Measurements from ENCODE around the gene PCSK2.
A peak's percentile ranks its signal among the peaks of the same experiment; 100 is the strongest.

PCSK2 gene

DNA sequence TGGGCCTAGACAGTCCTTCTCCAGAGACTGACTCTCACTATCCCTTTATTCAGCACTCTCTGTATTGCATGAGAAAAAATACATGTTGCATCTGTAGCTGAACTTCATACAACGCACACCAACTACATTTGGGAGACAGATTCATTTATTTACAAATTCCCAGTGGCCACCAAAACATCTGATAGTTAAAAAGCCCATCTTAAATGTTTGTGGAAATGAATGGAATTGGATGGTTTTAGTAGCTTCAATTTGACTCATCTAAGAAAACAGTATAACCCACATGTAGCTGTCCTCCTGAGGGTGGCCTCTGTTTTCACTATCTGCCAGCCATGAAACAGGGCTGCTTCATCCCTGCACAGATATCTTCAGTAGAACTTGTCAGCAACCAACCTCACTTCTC is 116.3 kb downstream of the PCSK2 start:
- DNase-seq = no peak

DNA sequence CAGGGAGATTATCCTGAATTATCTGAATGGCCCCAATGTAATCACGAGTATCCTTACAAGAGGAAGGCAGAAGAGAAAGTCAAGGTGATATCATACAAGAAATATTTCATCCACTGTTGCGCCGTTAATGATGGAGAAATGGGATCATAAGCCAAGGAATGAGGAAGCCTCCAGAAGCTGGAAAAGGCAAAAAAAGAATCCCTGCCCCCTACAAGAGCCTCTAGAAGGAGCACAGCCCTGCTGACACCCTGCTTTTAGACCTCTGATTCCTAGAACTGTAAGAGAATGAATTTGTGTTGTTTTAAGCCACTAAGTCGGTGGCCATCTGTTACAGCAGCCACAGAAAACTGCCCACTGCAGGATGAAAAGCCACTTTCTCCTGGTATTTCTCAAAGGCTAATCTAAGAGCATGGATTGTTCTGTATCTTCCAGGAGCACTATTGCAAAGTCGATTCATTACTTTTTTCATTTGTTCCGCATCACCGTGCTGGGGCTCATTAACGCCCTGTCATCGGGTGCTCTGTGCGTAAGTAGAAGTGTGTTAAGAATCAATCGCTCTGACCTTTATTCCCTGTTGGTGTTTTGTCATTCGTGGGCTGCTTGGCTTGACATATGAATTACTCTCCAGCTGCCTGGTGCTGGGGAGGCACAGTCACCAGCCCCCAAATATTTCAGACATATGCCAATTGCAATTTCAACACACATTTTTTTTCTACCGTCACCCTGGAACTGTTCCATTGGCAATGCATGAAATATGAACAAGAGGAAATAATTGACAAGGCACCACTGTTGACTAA is 117.0 kb downstream of the PCSK2 start:
- no peak for DNase-seq

DNA sequence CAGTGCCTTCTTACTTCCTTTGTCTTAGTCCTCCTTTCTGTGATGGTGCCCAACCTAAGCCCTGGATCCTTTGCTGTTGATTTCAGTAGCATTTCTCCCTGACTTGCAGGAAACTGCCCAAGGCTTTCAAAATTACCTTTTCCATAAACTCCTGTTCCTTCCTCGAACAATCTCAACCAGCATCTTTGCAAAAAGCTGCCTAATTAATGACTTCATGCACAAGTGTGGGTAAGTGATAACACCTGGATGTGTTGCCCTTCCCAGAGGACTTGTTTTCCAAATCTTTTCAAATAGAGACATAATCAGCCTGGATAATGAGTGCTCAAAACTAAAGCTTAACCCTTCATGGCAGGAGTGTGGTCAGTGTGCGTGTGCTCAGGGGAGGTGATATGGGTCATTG is 118.0 kb downstream of the PCSK2 start:
- DNase-seq = no peak

GRCh38 chr20:17345321-17345720 is 118.5 kb downstream of the PCSK2 start:
- no peak for DNase-seq

GRCh38 chr20:17350321-17350720 is 123.5 kb downstream of the PCSK2 start:
- no peak for DNase-seq

- DNase-seq = peak; percentile 79
These were observed 130.4 kb downstream of the PCSK2 start for GRCh38 chr20:17357238-17357637.

DNA sequence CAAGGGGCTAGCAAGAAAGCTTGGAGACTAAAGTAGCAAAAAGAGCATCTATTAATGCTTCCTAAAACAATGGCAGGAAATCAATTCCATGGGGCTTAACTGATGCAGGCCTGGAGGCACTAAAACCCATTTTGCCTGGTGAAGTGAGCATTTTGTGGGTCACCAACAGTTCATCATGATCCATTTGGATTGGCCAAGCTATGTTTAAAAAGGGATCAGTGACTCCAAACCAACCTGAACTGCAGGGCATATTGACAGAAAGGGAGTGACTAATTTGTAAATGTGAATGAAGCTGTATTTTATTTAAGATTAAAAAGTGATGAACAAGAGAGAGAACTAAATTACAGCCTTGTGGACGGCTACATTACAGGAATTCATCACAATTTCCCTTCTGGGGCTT is 132.0 kb downstream of the PCSK2 start:
- no peak for DNase-seq

GRCh38 chr20:17364681-17365080 is 137.8 kb downstream of the PCSK2 start:
- DNase-seq = no peak

DNA sequence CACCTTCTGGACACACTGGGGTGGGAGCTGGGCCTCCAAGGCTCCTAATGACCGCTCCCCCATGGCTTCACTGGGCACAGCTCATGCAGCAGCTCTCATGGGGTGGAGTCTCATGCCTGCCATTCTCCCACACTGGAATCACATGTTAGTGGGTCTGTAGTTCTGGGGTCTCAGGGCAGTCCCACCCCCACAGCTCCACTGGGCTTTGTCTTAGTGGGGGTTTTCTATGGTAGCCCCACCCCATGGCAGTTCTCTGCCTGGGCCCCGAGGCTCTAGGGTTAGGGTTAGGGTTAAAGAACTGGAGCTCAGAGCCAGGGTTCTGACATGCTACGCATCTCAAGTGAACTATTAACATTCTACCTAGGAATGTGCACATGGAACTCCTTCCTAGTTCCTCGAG is 139.0 kb downstream of the PCSK2 start:
- DNase-seq = no peak

- DNase-seq = no peak
These were observed 142.7 kb downstream of the PCSK2 start for GRCh38 chr20:17369506-17369905.

GRCh38 chr20:17372806-17373440 is 146.1 kb downstream of the PCSK2 start:
- DNase-seq = no peak

DNA sequence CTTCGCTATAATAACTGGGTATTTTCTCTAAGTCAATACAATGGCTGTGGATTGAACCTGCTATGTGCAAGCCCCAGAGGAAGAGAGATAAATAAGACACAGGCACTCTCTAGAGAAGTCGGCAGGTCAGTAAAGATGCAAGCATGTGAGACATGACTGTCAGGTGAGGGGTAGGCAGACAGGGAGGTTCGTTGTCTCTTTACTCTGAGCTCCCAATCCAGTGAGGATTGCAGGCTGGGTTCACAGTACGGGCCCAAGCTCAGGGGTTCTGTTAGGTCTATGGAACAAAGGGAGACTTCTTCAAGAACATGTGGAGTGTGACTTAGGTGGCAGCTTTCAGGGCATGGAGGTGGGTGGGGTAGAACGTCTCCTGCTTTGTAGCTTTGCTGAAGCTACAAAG is 147.2 kb downstream of the PCSK2 start:
- no peak for DNase-seq

DNA sequence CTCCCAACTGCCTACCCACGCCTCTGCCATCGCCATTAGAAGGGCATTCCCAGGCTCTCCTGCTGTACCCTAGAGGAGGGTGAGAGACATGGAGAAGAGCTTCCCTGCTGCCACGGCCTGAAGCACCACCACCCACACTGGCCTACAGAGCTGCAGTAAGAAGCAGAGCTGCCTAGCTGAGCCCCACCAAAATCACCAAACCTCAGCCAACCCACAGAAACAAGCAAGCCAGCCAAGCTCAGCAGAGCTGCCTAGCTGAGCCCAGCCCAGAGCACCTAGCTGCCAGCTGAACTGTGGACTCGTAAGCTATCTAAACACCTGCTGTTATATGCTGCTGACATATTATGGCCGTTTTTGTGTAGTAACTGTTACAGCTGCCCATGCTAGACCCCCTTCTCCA is 149.2 kb downstream of the PCSK2 start:
- DNase-seq = no peak

DNA sequence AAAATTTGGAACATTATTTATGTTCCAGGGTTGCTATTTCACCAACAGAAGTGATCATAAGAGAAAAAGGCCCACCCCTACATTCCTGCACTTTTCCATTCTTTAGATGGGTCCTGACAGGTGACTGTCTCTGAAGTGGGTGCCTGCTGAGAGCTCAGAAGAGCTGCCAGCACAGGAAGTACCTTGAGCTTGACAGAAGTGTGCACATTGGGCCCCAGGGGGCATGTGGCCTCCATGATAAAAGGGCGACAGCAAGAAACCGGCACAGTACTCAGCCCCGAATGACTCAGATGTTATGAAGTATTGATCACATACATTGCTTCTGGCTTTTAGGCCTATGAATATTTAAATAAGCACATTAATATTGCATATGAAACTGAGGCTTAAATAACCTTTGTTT is 150.4 kb downstream of the PCSK2 start:
- no peak for DNase-seq

DNA sequence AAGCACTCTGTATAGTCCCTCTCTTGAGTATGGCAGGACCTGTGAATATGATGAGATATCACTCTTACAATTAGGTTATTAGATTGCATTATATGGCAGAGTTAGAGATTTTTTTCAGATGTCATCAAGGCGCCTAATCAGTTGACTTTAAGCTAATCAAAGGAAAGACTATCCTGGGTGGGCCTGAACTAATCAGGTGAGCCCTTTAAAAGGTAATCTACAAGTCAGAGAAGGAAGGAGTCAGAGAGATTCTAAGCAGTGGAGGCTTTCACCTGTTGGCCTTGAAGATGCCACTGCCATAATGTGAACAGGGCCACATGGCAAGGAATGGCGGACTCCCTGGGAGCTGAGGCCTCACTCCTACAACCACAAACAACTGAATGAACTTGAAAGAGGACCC is 152.8 kb downstream of the PCSK2 start:
- DNase-seq = no peak

GRCh38 chr20:17380801-17381200 is 154.0 kb downstream of the PCSK2 start:
- DNase-seq = no peak

DNA sequence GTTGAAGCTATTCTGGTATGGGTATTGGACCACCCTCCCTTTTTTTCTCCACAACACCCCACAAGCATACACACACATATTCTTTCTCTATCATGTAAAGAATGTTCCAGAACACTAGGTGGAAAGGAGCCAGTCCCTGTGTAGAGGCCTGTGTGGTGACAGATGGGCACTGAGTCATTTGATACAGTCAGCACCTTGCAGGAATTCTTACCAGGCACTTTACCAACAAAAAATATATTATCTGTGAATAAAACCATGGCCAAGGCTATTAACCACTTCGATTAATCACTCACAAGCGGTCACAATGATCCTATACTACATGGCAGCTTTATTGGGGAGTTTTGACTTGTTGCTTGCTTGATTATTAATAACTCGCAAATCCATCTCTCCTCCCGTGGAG is 154.9 kb downstream of the PCSK2 start:
- no peak for DNase-seq

- no peak for DNase-seq
These were observed 159.0 kb downstream of the PCSK2 start for GRCh38 chr20:17385798-17386197.

DNA sequence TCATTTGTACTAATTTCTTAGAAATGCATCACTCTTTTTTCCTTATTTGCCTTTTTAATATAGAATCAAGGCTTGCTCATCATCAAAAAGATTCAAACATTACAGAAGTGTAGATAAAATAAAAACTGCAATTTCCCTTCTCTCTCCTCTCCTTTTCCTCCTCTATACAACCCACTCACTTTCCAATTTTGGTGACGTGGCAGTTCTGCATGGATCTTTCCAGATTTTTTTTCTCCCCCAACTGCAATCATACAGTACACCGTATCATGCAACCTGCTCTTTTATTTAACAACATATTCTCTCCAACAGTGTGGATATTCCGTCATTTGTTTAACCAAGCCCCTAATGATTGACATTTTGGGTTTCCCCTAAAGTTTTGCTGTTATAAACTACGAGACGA is 163.8 kb downstream of the PCSK2 start:
- DNase-seq = no peak

- no peak for DNase-seq
These were observed 164.4 kb downstream of the PCSK2 start for GRCh38 chr20:17391127-17391771.

DNA sequence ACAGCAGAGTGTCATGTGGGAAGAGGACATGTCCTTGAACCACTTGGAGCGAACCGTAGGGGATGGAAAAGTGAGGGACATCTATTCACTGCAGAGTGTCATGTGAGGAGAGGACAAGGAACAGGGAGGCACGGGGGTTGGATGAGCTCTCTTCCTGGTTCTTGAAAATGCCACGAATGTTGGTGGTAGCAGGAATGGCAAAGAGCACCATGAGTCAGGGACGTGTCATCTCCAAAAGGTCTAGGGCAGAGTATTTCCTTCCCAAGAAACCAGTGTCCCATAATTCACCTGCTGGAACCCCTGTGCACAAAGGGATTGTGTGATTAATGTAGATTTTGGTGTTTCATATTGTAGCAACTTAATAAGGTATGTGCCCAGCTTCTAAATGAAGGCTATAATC is 167.6 kb downstream of the PCSK2 start:
- no peak for DNase-seq

DNA sequence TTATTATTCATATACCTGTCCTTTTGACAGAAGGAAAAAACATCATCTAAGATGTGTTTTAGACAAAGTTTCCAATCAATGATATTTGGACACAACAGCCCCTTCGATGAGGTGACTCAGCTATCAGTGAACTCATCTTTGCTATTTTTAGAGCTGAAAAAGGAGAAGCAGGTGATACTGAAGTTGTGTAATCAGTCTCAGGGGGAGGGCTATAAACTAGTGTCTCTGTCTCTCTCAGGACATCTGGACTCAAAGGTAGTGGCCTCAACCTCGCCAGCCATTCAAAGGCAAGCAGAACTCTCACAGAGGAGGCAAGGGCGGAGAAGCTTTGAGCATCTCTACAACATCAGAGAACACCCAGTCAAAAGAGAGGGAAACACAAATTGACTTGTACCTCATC is 168.9 kb downstream of the PCSK2 start:
- no peak for DNase-seq

- no peak for DNase-seq
These were observed 172.6 kb downstream of the PCSK2 start for GRCh38 chr20:17399303-17399985.

- DNase-seq = no peak
These were observed 176.6 kb downstream of the PCSK2 start for GRCh38 chr20:17403461-17403860.
